ENCODE data around the gene RAB6D.

- TF ChIP-seq JUN (IDR thresholded peaks at IDR 0.05; ENCODE audit: borderline replicate concordance, low read depth, low read length) (no peak), JUN (CRISPR knock-in tag; IDR thresholded peaks at IDR 0.05; ENCODE audit: borderline replicate concordance) (no peak), FOXK1 (CRISPR knock-in tag; IDR thresholded peaks at IDR 0.05; ENCODE audit: borderline replicate concordance) (no peak), SNIP1 (IDR thresholded peaks at IDR 0.05; ENCODE audit: low read depth) (no peak), ZNF143 (CRISPR knock-in tag; IDR thresholded peaks at IDR 0.05) (no peak), BRF1 (IDR thresholded peaks at IDR 0.05; ENCODE audit: borderline replicate concordance, extremely low read depth, insufficient read length) (no peak)
These were observed 40.8 kb upstream of the RAB6D start for GRCh38 chr2:131404753-131405152.

Data from K562 (cell line).